ENCODE results near the gene C4orf51.

- TF ChIP-seq JUN (CRISPR knock-in tag; IDR thresholded peaks at IDR 0.05): no peak
- no peak for TF ChIP-seq ZNF423 (CRISPR knock-in tag; IDR thresholded peaks at IDR 0.05)
- TF ChIP-seq CTCF (IDR thresholded peaks at IDR 0.05): no peak
- no peak for TF ChIP-seq ATF6 (CRISPR knock-in tag; IDR thresholded peaks at IDR 0.05)
- TF ChIP-seq TEAD4 (CRISPR knock-in tag; IDR thresholded peaks at IDR 0.05): no peak
- no peak for TF ChIP-seq CREB1 (CRISPR knock-in tag; IDR thresholded peaks at IDR 0.05)
- TF ChIP-seq RELA (CRISPR knock-in tag; IDR thresholded peaks at IDR 0.05; ENCODE audit: borderline replicate concordance): no peak
- TF ChIP-seq FOXK1 (CRISPR knock-in tag; IDR thresholded peaks at IDR 0.05): no peak
- no peak for TF ChIP-seq CREM (CRISPR knock-in tag; IDR thresholded peaks at IDR 0.05)
- no peak for TF ChIP-seq GRHL2 (CRISPR knock-in tag; IDR thresholded peaks at IDR 0.05; ENCODE audit: insufficient replicate concordance, severe bottlenecking)
Observed at GRCh38 chr4:145663194-145663593, 16.8 kb upstream of the C4orf51 start.
